AG09309 (cell line): ENCODE data around the gene DNAH3.
"Not testable (repeated sequence)": the region's sequence is repeated elsewhere in the genome, so short reads cannot be mapped to it uniquely, and the experiment has no call there.

Source experiments
- DNase-seq: peaks from one replicate; pipeline ENCODE4 v3.0.0-alpha.2; 2010; ENCODE audit warnings: low read depth
- H3K4me3 ChIP-seq: 2 replicates; pipeline ENCODE4 v1.5.1; 2011; ENCODE audit warnings: mild to moderate bottlenecking, low read depth, low read length, moderate library complexity; ENCODE audit not compliant: control insufficient read depth
- CTCF ChIP-seq: IDR thresholded peaks from 2 replicates; pipeline ENCODE4 v1.5.1; 2011; ENCODE audit warnings: mild to moderate bottlenecking, low read depth, low read length, inconsistent platforms; ENCODE audit not compliant: insufficient read depth, control insufficient read depth; ENCODE audit errors: missing control alignments

Gene DNAH3

GRCh38 chr16:21053590-21053989 is 97.1 kb downstream of the DNAH3 start:
- no peak for TF ChIP-seq CTCF
- no peak for DNase-seq
- no peak overlapping the region for H3K4me3 ChIP-seq

GRCh38 chr16:21048091-21048912 is 102.3 kb downstream of the DNAH3 start:
- not testable (repeated sequence) for DNase-seq, H3K4me3 ChIP-seq

GRCh38 chr16:21038197-21038596 is 112.4 kb downstream of the DNAH3 start:
- H3K4me3 ChIP-seq = no peak overlapping the region
- no peak for TF ChIP-seq CTCF
- no peak for DNase-seq

GRCh38 chr16:21037736-21038135 is 112.9 kb downstream of the DNAH3 start:
- DNase-seq = no peak
- H3K4me3 ChIP-seq = no peak overlapping the region
- no peak for TF ChIP-seq CTCF

GRCh38 chr16:21037168-21037567 is 113.5 kb downstream of the DNAH3 start:
- no peak overlapping the region for H3K4me3 ChIP-seq
- no peak for TF ChIP-seq CTCF
- DNase-seq = no peak

- TF ChIP-seq CTCF = no peak
- DNase-seq = no peak
- H3K4me3 ChIP-seq = no peak overlapping the region
These were observed 114.2 kb downstream of the DNAH3 start for GRCh38 chr16:21036471-21036870.

GRCh38 chr16:21033704-21034103 is 116.9 kb downstream of the DNAH3 start:
- no peak for DNase-seq
- no peak overlapping the region for H3K4me3 ChIP-seq
- TF ChIP-seq CTCF = no peak
